HG02973 (cell line): Measurements from ENCODE around the gene KCTD16.

Experiments used
- ATAC-seq: cut with Tn5 transposase; IDR thresholded peaks from one replicate; pipeline ENCODE4 v1.9.1; 2021; ENCODE audit warnings: moderate library complexity; ENCODE audit not compliant: unreplicated experiment

Gene KCTD16

DNA sequence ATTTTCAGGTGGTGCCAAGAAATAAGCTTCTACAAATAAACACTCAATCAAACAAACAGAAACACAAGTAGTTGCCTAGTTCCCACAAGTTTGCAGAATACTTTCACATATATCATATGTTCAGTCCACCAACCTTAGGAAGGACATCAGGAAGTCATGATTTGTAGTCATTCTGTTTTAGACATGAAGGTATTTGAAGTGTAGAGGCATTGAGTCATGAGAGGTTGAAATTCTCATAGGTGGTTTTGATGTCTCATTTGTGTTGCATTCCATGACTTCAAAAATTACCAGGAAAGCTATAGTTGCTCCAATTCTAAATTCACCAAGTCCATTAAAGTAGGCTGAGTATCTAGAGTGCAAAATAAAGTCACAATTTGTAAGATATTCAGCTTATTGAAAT lies 159.0 kb downstream of the KCTD16 start:
- no peak for ATAC-seq

DNA sequence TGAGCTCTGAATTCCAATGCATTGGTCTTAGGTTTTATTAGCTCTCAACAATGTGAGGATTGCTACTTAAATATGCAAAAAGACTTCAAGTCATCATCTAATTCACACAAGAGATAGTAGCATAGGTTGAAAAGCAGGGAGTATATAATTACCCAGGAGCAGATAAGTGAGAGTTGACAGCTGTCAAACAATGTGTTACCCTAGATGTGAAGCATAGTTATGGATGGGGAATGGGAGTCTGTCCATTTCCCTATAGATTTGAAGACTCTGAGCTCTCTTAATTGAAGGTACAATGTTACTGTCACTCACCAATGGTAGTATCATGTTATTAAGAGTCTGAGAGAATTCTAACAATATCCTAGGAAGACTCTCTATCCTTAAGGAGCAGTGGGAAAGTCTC lies 160.7 kb downstream of the KCTD16 start:
- ATAC-seq: no peak

DNA sequence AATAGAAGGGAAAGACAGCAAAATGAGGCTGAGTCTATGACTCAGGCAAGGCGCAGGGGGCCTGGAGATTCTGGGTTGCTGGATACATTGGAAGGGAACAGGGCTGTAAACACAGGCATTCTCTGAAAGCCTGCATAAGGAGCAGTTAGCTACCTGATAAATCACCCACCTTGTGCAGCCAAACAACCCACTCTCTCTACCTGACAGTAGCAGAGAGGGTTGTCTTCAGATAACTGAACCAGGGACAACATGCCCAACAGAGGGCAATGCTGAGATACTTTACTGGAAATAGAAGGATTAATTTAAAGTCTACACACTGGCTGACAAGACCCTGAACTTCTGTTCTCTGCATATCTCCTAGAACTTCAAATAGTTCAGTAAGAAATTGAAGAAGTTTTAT lies 161.6 kb downstream of the KCTD16 start:
- no peak for ATAC-seq

DNA sequence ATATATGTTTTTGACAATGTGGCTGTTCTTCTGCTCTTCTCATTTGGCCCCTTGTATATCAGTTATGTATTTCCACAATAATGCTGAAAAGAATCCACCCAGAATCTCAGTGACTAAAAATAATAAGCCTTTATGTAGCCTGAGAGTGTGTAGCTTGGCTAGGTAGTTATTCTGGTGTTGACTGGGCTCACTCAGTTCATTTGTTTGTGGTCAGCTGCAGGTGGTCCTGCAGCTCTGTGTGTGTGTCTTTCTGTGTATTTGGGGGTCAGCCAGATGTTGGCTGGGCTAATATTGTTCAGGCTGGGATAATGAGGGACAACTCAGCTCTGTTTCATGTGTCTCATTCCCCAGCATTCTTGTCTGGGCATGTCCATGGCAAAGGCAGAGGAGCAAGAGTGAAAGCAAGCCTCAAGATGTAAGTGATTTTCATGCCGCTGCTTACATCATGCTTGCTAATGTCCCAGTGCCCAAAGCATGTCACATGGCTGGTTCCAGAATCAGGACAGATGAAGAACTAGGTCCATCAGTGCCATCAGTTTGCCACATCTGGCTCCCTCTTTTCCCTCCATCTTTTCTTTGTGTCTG lies 162.8 kb downstream of the KCTD16 start:
- peak; percentile 52 for ATAC-seq

DNA sequence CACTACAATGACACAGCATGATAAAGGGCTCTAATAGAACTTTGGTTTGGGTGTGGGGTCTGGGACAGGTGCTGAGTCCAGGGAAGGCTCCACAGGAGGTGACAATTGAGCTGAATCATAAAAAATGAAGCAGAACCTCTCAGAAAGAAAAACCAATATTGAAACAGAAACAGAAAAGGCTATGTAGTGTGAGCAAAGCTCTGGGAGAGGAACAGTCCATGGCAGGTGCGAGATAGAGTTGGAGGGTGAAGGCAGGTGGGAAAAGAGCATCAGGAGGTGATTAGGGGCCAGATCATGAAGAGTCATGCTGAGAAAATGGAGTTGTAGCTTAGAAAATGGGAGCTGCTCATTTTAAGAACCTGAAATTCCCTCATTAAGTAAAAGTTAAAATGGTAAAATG lies 164.9 kb downstream of the KCTD16 start:
- peak; percentile 46 for ATAC-seq

DNA sequence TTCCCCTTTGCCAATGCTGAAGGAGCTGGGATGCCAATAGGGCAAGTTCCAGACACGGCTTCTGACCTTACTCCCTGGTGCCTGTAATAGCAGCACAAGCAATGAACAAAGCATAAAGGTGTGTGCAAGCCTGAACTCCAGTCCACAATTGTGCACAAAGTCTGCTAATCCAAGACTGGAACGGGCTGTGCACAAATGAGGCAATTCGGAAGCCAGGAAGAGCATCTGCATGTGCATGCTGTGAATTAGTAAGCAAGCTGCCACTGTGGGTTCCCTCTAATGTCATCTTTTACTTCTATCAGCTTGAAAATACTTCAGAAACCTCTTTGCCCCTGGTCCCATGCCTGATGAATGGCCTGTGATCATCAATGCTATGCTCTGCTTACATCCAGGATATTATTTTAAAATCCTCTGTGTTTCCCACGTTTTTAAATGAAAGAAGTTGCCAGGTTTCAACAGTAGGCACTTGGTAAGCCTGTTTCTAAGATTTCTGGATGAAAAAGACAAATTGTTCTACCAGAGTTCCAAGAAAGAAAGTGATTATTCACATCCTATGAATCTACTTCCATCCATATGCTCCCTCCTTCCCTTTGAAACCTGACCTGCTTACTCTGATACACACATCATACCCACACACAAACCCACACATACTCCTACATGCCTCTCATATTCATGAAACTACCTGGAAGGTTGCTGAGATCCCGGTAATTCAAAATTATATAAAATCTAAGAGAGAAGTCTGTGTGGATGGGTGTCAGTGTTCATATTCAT lies 165.7 kb downstream of the KCTD16 start:
- no peak for ATAC-seq

DNA sequence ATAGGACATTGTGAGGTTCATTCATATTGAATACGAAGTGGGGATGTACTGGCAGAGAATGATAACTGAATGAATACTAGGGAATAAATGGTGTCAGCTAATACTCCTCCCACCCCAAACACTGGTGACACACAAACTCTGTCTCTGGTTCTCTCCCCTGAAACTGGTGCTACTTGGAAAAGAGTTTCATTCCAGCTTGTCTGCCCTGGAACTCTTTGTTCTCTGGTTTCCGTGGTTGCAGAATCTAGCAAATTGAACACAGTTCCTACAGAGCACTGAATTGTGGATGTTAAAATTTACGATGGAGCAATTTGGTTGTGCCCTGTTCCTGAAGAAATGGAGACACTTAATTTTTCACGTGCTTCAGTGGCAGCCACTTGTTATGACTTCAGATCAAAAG lies 181.7 kb downstream of the KCTD16 start:
- no peak for ATAC-seq

DNA sequence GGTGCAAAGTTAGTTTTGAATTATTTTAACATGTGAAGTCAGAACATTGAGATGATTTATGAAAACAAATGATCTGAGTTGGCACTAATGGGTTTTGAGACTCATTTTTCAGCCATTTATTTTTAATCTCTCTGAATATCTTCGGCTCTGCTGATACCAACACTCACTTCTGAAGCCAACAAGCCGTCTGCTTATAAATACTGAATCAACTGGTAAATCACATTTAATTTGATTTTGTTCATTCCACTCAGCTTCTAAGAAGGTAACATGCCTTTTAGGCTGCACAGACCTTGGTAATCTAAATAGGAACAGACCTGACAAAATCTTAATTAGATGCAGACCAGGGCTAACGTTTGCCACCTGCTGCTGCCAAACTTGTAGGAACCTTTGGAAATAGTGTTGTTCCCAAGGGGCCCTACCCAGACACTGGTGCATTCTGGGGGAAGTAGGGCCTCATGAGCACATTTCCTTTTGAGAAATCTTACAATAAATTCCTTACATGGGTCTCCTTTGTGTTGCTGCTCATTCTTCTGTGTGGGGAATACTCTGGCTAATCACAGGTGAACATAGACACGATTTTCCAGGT lies 182.2 kb downstream of the KCTD16 start:
- no peak for ATAC-seq

DNA sequence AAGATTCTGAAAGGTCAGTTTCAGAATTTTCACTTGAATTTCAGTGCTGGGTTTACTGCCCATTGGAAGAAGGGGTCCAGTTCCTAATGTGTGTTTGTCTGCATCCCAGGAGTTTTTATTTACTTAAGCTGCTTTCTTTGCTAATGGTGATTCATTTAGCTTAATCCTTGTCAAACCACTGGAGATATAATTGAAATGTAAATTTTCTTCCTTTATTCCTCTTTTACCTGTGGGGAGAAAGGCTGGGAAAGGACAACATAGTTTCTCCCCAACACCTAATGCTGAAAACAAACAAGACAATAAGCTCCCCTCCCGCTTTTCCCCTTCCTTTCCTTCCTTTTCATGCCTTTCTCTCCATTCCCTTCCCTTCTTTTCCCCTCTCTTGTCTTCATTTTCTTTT lies 185.8 kb downstream of the KCTD16 start:
- no peak for ATAC-seq

DNA sequence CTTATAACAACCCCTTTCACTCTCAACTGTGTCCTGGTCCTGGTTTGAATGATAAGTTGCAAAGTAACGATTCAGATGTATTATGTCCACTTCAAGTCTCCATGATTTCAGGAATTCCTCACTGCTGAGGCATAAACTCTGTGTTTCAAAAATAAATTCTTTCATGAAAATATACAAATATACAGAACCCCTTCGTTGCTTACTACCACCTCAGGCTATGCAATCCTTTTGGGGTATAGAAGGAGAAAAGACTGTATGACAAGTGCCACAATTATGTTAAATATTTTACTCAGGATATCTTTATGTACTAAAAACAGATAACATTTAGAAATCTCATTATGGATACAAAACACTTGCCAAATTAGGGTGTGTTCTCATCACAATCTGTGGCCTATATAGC lies 190.7 kb downstream of the KCTD16 start:
- ATAC-seq: no peak

DNA sequence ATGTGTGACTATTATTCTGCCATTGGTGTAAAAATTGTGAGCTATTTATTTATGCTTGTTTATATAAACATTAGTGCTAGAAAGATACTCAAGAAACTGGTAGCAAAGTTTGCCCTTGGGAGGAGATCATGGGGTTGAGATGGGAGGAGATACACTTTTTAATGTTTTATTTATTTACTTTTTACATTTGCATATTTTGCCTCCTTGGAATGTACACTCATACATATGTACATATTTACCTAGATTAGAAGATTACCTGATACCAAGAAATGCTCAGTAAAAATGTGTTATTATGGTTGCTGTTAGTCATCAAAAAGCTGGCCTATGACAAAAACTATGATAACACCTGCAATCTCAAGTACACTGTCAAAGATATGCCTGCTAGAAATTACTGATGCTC lies 195.2 kb downstream of the KCTD16 start:
- no peak for ATAC-seq

DNA sequence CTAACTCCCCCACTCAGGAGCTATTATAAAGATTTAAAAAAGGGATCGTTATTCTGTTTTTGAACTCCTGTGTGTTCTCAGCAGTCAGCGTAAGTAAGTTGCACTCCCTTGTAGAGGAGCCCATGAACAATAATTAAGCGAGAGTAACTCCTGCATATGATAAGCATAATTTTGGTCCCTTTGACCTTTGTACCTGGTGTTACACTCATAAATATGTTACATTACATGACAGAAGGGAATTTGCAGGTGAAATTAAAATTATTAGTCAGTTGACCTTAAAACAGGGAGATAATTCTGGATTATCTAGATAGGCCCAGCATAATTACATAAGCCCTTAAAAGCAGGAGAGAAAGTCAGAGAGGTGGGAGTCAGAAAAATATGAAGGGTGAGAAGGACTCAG lies 197.3 kb downstream of the KCTD16 start:
- no peak for ATAC-seq

DNA sequence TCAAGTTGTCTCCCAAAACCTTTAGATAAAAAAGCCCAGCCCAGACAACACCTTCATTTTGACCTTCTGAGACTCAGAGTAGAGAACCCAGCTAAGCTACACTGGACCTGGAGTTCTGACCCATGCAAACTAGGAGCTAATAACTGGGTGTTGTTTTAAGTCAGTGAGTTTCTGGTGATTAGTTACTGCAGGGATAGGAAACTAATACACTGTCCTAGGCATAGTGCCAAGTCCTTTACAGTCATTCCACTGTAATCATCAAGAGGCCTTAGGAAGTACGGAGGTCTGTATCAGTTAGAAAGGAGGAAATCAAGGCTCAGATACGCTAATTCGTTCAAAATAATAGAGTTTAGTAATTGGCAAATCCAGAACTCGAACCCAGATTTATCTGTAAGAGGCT lies 197.9 kb downstream of the KCTD16 start:
- ATAC-seq: no peak

DNA sequence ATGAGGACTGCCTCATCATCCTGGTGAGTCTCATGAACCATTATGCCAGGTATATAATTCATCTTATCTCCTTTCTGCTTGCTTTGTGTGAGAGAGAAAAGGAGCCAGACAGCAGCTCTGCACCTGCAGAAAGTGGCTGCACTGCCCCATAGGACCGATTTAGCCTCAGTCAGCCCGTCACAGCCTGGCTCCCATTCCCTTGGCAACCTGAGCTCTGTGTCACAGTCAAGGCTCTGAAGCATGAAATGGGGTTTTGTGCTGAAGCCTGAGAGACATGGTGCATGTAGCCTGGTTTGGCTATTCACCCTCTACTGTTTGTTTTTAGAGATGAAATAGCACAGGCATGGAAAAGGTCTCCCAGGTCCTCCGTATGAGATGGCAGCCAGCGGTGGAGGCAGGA lies 198.3 kb downstream of the KCTD16 start:
- peak; percentile 48 for ATAC-seq

DNA sequence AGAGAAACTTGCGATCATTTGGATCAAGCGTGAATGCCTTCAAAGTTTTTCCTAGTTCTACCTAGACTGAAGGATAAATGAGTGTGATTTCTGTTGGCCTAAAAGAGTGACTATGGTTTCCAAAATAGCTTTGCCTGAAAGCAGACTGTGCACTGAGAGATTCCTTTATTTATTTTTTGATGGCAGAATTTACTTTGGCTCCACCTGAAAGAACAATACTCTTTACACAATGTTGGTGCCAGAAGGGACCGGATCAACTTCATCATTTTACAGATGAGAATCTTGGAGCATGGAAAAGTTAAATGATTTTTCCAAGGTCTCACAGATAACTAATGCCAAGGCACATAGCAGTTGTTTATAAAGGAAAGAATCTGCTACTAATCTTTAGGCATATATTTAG lies 199.6 kb downstream of the KCTD16 start:
- no peak for ATAC-seq

DNA sequence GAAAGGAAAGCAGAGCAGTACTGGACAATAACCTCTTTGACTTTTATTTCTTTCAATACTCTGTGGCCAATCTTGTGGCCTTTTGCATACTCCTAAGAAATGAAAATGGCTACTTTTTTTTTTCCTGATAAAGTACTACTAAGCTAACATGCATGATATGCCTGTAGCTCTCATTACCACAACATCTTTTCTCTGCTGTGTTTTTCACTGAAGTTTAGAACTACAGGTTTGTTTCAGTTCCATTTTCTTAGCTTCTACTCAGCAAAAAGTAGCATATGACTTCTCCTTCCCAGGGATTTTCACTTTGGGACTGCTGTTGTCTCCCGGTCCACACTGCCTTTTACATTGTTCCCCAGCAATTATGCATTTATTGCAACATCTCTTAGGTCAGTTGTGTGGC lies 204.0 kb downstream of the KCTD16 start:
- no peak for ATAC-seq

DNA sequence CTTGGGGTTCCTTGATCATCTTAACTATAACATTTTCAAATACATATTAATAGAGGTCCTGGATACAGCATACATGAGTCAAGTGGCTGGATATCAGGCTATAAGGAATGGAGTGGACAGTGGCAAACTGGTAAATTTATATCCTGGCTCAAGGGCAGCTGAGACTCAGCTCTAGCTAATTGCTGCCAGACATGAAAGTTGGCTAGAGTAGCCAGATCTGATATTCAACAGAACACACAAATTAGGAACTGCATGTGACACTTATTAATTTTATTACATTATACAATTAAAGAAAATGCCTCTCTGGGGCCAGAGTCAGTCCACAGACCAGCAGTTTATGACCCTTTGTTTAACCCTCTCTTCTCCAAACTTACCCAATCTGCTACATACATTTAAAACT lies 206.5 kb downstream of the KCTD16 start:
- ATAC-seq: no peak

DNA sequence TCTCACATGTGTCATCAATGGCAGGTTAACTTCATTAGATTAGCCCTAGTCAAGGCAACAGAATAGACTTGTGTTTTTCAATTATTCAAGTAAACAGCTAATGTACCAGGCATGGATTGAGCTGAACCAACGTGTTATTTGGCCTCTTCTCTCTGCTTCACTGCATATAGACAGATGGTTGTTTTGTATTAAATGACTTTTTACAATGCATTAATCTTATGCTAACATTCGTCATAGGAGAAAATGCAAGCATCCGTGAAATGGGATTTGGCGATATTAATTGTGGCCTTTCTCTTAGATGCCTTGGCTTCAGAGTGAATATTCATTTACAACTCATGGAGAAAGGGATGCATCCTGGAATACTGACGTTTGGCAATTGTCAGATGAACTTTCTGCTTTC lies 208.0 kb downstream of the KCTD16 start:
- ATAC-seq: no peak

DNA sequence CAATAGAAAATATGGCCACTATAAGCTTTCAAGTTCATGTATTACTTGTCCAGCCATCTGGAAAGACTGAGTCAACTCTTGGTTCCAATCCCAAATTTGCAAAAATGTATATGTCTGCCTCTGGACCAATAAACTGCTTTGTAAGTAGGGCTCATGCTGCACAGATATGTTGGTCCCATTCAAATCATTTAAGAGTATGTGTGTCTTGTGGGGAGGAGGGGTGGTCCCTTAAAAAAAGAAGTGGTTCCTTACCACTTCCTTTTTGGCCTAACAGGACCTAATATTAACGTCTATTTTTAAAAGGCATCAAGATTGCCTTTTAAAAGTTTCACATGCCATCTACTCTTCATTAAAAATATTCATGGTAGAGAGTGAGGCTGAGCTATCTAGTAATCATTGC lies 214.9 kb downstream of the KCTD16 start:
- no peak for ATAC-seq

DNA sequence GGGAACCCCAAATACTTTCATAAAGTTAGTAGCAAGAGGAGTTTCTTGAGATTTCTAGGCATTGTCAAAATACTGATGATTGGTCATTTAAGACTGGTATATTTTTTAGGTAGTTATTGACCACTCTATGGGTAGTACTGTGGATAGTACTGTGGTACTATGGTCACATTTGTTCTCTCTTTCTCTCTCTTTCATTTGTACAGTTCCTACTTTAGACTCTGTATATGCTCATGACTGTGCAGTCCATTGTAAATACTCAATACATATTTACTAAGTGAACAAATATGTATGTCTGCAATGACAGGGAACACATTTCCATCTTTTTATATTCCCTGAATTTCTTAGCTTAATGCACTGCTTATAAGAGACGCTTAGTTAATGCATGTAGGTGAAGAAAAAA lies 215.6 kb downstream of the KCTD16 start:
- no peak for ATAC-seq

DNA sequence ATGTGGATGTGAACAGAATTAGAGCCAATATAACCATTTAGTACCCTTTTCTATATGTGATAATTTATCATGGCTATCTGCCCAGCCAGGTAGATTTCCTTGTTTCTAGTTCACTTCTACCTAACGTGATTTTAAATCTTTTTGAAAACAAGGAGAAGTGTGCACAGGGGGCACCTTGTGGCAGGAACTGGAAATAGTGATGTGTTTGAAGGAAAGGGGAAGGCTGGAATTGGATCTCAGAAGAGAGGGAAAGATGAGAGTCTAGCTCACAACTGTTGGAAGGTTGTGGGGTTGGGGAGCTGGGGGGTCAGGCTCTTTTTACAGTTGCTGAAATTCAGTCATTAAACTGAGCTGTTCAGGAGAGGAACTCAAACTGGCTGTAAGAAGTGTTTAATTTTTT lies 219.5 kb downstream of the KCTD16 start:
- ATAC-seq: no peak

DNA sequence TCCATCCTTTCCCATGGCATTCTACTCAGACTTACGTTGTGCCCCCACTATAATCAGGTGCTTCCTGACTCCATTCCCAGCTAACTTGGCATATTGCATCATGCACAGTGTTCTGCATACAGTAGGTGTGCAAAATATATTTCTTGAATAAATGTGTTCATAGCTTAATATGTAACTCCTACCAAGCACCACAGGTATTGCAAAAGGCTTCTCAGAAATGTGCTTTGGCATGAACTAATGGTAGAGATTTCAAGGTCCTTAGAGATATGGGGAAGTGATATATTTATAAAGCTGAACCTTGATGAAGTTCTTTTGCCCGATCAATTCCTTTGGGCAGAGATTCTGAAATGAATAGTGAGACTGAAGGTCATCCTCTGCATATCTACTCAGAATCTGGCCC lies 220.4 kb downstream of the KCTD16 start:
- ATAC-seq: no peak
